NB4 (cell line): ENCODE results near the gene GPHA2.

Source experiments
- MYC ChIP-seq: IDR thresholded peaks from 2 replicates; pipeline ENCODE4 v1.6.1; 2011; ENCODE audit warnings: low read depth, low read length
- POLR2A ChIP-seq: IDR thresholded peaks from 2 replicates; pipeline ENCODE4 v1.6.1; 2011; ENCODE audit warnings: mild to moderate bottlenecking; ENCODE audit not compliant: insufficient read length; ENCODE audit errors: extremely low read depth
- TF ChIP-seq, protein P1 (sequence below): IDR thresholded peaks from one replicate; pipeline ENCODE4 v1.5.1; 2012; ENCODE audit warnings: low read depth, low read length
- TF ChIP-seq, protein P2 (sequence below): IDR thresholded peaks from 2 replicates; pipeline ENCODE4 v1.6.1; 2011; ENCODE audit warnings: low read depth, low read length

DNA sequence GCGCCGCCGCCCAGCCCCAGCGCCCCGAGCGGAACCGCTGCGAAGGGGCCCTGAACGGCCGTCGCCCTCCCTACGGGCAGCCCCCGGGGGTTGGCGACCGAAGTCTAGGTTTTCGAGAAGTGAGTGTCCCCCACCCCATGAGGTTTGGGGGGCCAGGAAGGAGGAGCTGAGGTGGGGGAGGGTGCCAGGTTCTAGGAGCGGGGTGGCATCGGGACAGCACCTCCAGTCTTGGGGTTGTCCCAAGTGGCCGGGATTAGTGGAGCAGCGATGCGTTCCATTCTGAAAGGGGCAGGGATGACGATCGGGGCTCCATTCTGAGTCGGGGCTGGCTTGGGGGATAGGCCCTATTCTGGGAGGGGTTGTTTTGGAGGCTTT, 10.8 kb downstream of the GPHA2 start:
- TF ChIP-seq, protein P1, sequence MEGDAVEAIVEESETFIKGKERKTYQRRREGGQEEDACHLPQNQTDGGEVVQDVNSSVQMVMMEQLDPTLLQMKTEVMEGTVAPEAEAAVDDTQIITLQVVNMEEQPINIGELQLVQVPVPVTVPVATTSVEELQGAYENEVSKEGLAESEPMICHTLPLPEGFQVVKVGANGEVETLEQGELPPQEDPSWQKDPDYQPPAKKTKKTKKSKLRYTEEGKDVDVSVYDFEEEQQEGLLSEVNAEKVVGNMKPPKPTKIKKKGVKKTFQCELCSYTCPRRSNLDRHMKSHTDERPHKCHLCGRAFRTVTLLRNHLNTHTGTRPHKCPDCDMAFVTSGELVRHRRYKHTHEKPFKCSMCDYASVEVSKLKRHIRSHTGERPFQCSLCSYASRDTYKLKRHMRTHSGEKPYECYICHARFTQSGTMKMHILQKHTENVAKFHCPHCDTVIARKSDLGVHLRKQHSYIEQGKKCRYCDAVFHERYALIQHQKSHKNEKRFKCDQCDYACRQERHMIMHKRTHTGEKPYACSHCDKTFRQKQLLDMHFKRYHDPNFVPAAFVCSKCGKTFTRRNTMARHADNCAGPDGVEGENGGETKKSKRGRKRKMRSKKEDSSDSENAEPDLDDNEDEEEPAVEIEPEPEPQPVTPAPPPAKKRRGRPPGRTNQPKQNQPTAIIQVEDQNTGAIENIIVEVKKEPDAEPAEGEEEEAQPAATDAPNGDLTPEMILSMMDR, result no peak
- TF ChIP-seq, protein P2, sequence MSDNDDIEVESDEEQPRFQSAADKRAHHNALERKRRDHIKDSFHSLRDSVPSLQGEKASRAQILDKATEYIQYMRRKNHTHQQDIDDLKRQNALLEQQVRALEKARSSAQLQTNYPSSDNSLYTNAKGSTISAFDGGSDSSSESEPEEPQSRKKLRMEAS, result no peak
- no peak for TF ChIP-seq POLR2A
- TF ChIP-seq MYC, result no peak
